GM21528 (cell line): ENCODE data around the gene HPS1.
"Not testable (repeated sequence)": the region's sequence is repeated elsewhere in the genome, so short reads cannot be mapped to it uniquely, and the experiment has no call there.

Experiments used
- ATAC-seq: cut with Tn5 transposase; IDR thresholded peaks from one replicate; pipeline ENCODE4 v1.9.1; 2021; ENCODE audit warnings: mild to moderate bottlenecking, moderate library complexity; ENCODE audit not compliant: unreplicated experiment, low FRiP score

The HPS1 gene

DNA sequence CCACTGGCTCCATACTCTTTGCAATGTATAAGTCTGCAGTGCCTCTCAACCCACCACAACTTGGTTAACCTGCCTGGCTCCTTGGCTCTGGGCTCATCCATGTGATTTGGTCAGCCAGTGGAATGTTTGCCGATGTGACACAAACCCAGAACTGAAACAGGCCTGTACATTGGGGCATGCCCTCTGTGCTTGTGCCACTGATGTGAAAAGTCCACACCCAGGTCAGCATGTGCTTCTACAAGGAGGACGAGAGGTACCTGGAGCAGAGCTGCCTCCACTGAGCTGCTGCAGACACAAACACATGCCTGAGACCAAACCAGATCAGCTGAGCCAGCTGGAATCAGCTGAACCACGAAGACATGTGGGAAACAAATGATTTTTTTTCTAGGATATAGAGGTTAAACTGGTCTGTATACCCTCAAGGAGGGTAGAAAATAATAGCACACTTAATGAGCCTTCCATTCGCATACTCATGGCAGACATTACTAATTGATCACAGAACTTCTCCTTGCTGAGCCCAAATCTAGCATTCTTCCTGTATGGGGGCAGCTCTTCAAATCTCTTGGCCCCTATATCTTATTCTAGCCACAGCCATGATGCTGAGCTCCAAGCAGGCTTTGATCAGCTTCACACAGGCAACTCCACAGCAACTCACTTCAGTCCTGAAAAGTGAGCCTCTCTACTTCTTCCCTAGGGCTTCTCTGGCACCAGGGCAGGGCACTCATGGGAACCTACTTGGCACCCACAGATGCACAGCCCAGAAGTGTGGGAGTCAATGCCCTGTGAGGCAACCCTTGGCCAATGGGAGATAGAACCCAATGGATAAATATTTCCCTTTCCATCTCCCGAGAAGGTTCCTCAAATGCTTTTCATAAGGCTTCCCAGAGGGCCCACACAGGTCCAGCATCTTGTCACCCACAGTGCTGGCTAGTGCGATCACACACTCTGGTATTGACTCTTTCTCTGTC lies 50.4 kb downstream of the HPS1 start:
- no peak for ATAC-seq

DNA sequence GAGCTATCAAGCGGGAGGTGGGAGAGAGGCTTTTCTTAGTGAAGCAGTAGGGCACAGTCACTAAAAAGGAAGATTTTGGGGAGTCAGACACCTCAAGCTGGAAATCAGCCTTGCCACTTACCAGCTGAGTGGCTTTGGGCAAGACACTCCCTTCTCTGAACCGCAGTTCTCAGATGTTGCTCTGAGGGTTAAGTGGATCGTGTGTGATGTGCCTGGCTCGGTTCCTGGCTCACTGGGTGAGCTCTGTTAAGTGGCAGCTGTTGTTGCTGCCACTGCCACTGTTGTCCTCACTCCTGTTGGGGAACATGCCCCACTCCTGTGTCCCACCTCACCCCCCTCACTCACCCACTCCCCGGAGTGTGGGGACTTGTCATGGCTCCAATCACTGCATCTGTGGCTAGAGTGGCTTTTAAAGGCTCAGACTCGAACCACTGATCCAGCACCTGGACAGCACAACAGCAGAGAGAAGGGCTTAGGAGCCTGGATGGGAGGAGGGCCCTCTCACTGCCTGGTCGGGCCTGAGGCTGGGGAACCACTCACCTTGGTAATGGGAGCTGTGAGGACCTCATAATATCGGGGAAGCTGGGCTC lies 51.8 kb downstream of the HPS1 start:
- ATAC-seq: no peak

DNA sequence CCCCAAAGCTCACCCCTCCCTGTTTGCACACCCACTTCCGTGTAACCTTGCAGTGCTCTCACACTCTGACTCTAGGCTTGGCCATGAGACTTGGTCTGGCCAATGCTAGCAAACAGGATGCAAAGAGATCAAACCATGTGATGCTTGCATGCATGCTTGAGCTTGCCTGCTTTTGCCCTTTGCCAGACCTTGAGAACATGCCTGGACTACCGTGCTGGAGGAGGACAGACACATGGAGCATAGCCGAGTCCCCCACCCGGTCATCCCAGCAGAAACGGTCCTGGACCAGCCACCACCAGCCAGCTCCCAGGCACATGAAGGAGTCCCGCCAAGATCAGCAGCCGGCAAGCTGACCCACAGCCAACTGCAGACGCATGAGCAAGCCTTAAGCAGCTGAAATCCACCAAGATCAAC lies 55.1 kb downstream of the HPS1 start:
- ATAC-seq: no peak

DNA sequence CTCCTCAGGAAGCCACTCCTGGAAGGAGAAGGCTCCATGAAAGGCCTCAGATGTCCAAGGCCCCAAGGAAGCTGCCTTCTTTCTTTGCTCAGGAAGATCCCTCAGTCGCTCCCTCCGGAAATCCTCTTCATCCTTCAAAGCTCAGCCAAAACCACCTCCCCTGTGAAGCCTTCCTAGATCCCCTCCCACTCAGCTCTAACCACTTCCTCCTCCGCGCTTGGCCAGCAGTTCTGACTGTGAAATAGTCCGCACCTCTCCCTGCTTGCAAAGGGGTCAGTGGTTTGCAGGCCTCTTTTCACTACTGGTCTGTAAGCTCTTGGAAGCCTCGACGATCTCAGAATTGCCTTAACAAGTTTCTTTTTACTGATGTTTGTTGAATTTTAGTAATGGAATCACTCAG lies 55.7 kb downstream of the HPS1 start:
- ATAC-seq: no peak

DNA sequence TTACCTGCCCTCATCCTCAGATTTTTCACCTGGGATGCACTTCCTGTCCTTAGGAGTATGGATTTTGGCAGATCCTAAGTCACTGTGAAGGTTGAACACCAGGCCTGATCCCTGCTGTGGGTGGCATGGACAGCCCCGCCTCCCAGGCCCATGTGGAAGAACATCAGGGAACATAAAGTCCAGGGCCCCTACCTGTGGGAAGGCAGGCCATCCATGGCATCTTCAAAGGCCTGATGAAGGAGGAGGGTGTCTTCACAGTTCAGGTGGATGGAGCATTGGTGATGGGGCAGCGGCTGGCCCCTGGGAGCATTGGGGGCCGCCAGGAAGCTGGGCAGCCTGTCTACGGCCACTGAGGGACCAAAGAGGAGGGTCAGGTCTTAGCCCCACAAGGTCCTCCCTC lies 56.3 kb downstream of the HPS1 start:
- no peak for ATAC-seq

DNA sequence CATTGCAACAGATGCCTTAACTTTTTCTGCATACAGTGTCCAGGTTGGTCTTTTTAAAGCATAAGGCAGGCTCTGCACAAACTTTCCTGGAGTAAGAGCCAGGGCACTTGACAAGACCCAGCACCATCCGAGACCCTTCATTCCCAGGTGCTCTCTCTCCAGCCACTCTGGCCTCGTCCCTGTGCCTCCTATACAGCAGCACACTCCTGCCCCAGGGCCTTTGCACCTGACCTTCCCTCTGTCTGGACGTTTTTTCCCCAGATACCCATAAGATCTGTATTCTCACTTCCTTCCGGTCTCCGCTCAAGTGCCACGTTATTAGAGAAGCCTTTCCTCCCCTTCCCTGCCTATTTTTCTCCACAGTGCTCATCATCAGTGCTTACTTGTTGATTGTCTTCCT lies 57.3 kb downstream of the HPS1 start:
- ATAC-seq: no peak

DNA sequence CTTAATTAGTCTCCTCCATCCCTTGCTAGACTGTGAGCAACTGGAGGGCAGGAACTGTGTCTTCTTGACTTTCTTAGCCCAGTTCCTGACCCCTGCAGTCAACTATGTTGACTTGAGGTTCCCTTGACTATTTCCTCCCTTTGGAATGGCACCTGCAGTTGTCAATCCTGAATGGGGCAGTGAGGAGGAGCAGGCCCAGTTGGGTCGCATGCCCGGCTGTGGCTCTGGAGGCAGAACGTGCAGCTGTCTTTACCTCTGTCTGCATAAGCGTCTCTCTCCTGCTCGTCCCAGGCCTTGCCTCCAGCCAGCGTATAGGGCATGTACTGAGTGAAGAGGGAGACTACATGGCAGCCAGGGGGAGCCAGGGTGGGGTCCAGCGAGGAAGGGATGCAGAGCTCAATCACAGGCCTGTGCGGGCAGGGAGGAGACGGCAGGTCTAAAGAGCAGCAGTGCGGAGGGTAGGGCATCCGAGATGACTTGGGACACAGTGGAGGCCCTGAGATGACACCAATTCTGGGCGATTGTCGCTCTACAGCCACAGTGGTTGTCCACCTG lies 58.6 kb downstream of the HPS1 start:
- no peak for ATAC-seq

DNA sequence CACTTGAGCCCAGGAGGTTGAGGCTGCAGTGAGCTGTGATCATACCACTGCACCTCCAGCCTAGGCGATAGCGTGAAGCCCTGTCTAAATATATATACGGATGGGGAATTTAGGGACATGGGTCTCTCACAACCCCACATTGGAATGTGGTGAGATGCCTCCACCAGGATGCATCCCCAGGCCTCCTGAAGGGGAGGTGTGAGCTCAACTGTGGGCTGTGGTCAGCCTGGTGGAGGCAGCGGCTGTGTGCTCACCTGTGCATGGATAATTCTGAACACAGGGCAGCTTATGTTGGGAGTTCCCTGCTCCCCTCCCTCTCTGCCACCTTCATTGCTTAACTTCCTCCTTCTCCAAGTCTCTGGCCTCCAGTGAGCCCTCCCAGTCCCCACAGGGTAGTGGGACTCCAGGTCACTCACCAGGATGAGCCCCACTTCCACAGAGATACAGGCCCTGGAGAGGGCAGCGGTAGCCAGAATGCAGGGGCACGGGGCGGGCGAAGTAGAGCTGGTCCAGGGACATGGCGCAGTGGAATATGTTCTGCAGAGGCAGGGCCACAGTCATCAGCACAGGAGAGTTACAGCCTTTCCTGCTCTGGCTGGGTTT lies 62.1 kb downstream of the HPS1 start:
- no peak for ATAC-seq

DNA sequence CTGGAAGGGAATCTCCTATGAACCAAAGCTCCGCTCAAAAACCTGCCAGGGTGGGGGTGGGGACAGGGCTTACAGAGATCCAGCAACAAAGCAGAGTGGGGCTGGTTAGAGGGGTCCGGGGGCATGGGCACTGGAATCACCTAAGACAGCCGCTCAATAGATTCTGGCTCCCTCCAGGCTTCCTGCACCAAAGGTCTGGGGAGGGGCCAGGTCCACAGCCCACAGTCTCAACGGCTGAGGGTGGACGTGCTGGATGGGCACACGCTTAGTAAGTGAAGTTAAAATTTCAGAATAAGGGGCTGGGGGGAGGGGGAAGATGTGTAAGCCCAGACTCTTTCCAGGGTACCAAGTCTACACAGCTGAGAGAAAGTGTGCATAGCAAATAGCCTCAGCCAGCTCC lies 62.9 kb downstream of the HPS1 start:
- no peak for ATAC-seq

DNA sequence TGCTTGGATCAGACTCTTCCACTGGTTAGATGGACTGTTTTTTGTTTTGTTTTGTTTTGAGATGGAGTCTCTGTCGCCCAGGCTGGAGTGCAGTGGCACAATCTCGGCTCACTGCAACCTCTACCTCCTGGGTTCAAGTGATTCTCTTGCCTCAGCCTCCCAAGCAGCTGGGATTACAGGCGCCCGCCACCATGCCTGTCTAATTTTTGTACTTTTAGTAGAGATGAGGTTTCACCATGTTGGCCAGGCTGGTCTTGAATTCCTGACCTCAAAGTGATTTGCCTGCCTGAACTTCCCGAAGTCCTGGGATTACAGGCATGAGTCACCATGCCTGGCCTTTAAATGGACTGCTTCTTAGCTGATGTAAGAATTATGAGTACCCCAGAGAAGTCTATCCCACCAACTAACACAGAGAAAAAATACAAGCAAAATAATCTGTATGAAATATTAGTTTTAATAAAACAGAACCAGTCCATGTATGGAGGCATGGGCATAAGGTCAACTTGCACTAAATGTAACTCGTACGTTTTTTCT lies 63.5 kb downstream of the HPS1 start:
- ATAC-seq: not testable (repeated sequence)

DNA sequence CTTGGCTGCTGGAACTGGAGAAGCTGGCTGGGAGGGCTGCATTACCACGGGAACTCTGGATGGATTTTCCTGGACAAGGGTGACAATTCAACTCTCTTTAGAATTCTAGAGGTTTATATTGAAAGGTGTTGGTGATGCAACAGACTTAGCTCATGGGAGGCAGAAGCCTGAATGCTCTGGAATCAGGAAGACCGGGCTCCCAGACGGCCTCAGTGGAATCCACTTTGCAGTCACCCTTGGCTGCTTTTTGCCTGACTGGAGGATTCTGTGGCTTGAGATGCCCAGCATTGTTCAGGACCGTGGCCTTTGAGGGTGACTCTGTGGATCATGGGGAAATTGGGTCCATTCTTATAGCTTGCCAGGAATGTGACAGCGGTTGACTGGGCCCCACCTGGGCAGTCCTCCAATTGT lies 64.0 kb downstream of the HPS1 start:
- no peak for ATAC-seq

DNA sequence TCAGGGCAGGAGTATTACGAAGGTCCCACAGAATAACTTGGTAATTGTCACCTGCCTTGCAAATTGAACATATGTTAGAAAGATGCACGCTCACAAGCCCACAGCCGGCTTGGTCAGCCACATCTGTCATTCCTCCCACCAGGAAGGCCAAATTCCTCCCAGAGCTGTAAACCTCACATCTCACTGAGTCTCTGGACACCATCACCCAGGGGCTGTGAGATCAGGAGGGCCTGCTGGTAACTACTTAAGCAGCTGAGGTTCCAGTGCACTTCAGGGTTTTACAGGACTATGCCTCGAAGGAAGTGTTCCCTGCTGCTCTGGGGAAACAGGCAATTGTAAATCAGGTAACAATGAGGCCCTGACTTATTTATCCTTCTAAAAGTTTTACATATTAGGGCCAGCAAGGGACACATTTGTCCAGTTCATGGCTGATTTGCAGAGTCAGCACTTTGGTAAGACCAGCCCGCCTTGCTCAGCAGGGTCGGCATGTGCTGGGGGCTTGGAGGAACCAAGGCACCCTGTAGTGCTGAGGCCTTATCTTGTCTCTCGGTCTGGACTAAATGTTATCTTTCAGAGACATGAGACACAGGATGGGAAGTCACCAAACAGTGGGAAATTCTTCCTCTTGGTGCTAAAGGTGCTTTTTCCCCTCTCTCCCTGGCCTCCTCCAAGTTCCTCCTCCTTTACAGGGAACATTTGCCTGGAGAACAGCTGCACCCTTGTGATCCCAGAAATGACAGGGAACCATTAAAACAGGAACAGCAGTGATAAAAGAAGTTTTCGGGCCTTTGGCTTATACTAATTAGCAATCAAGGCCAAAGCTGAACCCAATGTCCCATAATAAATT lies 66.0 kb downstream of the HPS1 start:
- ATAC-seq: no peak

DNA sequence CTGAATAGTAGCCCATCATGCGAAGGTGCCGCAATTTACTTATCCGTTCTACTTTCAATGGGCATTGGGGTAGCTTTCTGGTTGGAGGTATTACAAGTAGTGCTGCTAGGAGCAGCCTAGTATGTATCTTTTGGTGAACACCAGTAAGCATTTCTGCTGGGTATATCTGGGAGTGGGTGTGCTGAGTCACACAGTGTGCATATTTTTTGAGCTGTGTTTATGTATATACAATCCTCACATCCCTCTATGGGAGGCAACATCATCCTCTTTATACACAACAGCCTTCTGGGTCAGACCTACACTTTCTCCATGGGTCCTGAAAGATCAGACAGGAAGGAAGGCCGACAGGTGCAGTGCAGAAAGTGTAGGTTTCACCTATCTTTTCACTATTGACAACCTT lies 68.0 kb downstream of the HPS1 start:
- no peak for ATAC-seq

DNA sequence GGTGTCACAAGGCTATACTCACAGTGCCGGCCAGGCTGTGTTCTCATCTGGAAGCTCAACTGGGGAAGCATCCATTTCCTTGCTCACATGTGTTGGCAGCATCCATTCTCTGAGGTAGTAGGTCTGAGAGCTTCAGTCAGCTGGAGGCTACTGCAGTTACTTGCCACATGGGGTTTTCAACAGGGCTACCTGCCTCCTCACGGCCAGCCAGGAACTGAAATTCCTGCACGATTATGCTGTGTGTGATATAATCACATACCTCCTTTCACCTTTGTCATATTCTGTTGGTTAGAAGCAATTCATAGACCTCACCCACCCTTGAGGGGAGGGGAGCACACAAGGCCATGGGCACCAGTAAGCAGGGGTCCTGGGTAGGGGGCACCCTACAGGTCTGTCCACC lies 69.2 kb downstream of the HPS1 start:
- ATAC-seq: no peak

DNA sequence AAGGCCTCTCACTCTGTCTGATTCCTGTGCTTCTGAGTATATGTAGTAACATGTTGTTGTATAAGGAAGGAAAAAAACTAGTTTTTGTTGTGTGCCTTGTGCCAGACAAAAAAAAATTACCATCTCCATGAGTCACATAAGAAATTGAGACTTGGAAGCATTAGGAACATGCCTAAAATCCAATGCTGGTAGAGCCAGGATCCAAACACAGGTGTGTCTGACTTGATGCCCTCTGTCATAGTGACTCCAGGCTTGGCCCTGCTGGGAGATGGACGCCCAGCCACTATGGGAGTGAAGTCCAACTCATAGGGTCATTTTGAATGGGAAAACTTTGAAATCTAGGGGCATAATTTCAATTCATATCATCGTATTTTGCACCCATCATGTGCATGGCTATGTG lies 69.7 kb downstream of the HPS1 start:
- no peak for ATAC-seq

DNA sequence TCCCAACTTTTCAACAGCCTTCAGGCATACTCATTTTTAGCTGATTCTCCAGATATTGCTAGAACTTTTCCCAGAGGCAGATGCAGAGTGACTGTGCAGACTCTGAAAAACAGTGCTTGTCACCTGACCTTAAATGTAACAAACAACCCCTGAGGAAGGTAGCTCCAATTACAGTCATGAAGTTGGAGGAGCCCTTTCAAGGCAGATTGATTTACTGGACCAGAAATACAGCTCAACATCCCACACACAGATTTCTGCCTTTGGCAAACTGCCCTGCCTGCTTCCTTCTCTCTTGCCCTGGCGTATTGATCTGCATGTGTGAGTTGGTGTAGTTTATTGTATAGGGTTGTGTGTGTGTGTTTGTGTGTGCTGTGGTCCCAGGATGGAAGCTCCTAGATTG lies 70.2 kb downstream of the HPS1 start:
- ATAC-seq: no peak

DNA sequence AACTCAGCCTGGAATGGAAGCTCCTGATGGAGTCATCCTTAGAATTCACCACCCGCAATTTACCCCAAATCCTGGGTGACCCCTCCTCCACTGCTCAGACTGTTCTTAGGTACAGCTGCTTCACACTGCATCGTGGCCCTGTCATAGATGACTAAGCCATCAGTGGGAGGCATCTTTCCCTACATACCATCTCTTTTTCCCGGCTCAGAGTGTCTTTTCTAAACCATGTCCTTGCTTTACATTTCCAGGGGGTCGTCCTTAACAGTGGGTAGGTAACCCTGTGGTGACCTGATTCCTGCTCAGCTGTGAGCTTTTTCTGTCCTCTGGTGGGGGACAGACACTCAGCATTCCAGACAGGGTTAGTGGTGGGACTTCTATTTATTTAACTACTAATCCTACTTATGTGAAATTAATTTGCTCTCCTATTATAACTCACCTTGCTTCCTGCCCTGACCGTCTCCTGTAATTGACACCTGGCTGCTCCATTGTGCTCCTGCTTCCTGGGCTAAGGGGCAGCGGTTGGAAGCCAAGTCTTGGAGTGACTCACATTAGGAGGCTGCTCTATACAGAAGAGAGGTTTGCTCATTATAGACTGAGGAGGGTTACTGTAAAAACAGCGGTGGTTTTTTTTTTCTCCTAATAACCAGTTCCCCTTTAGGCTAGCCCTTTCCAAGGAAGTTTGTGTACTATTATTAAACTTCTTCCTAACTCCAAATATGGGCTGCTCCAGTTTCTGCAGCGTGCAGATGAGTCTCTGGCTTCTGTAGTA lies 72.3 kb downstream of the HPS1 start:
- no peak for ATAC-seq

DNA sequence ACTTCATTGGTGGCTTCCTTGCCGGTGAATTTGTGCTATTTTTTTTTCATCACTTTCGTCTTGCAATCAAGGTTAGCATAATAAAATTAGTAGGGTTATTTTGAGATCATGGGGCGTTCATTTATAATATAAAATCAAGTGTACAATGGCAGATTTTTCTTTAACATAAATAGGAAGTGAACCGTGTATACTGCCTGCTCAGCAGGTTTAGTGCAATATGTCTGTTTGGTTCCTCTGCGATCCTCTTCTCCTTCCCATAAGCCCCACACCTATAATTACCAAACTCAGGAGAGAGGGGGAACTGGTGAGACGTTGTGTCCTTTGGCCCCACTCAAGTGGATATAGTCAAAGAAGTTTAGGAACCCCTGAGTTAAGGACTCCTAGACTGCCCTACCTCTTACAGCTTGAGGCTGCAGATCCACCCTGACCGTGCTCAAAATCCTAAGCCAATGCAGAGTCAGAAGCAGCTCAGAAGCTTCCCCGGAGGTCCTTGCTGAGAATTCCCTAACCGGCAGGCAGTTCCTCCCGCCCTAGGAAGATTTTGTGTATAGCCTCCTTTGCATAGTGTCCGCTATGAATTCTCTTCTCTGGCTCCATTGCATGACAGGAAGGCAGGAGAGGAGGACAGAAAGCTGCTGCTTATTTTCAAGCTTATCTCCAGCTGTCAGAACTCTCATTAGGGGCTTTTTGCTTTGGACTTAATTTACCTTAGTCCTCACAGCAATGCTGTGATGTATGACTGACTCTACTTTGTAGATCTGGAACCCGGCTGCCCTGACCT lies 73.3 kb downstream of the HPS1 start:
- ATAC-seq: no peak
